Neuronal stem cell (in vitro differentiated cells): ENCODE measurements around the gene FAM118B.

Source experiments
- DNase-seq: peaks from one replicate; pipeline ENCODE4 v3.0.0-alpha.2; 2013; ENCODE audit warnings: low spot score
- H2AFZ ChIP-seq: one replicate; pipeline ENCODE4 v1.6.1; 2013; ENCODE audit warnings: mild to moderate bottlenecking, low read length, inconsistent platforms
- H2AK5ac ChIP-seq: 2 replicates; pipeline ENCODE4 v1.6.1; 2013; ENCODE audit warnings: low read depth, mild to moderate bottlenecking, inconsistent platforms, low read length, moderate library complexity, mixed read lengths
- H2BK120ac ChIP-seq: 2 replicates; pipeline ENCODE4 v1.6.1; 2013; ENCODE audit warnings: low read depth, mild to moderate bottlenecking, inconsistent platforms, low read length, moderate library complexity, mixed read lengths
- H2BK12ac ChIP-seq: one replicate; pipeline ENCODE4 v1.6.1; 2013; ENCODE audit warnings: low read length, inconsistent platforms
- H2BK15ac ChIP-seq: 2 replicates; pipeline ENCODE4 v1.6.1; 2013; ENCODE audit warnings: mild to moderate bottlenecking, low read length, inconsistent platforms, mixed read lengths
- H2BK5ac ChIP-seq: one replicate; pipeline ENCODE4 v1.6.1; 2013; ENCODE audit warnings: inconsistent platforms, mild to moderate bottlenecking, low read length, moderate library complexity
- H3K14ac ChIP-seq: one replicate; pipeline ENCODE4 v1.6.1; 2013; ENCODE audit warnings: low read length, inconsistent platforms
- H3K18ac ChIP-seq: 2 replicates; pipeline ENCODE4 v1.6.1; 2013; ENCODE audit warnings: low read length, inconsistent platforms
- H3K23ac ChIP-seq: 2 replicates; pipeline ENCODE4 v1.6.1; 2013; ENCODE audit warnings: low read depth, mild to moderate bottlenecking, mixed read lengths, low read length, inconsistent platforms; ENCODE audit not compliant: poor library complexity
- H3K27ac ChIP-seq: replicated peaks from 3 replicates; pipeline ENCODE4 v1.5.1; 2013; ENCODE audit warnings: low read length, inconsistent platforms
- H3K27me3 ChIP-seq, 3 experiments: 2 replicates each; pipeline ENCODE4 v1.6.1; 2013; ENCODE audit warnings: low read length in 3 of 3, mild to moderate bottlenecking in 2 of 3, inconsistent platforms in 1 of 3, low read depth in 1 of 3, mixed read lengths in 1 of 3, moderate library complexity in 1 of 3; ENCODE audit not compliant: control insufficient read depth in 3 of 3, insufficient read depth in 3 of 3
- H3K36me3 ChIP-seq, 2 donors: replicated peaks in 1 of 2; 2 replicates each; pipeline ENCODE4 v1.6.1; 2013; ENCODE audit warnings: low read length in 2 of 2; ENCODE audit not compliant: control insufficient read depth in 2 of 2, insufficient read depth in 2 of 2
- H3K4ac ChIP-seq: 2 replicates; pipeline ENCODE4 v1.6.1; 2013; ENCODE audit warnings: inconsistent platforms, mild to moderate bottlenecking, low read length, moderate library complexity
- H3K4me1 ChIP-seq, 2 donors: 1 replicate in 1 of 2; 2 replicates in 1 of 2; pipeline ENCODE4 v1.6.1; 2013; ENCODE audit warnings: low read length in 2 of 2, low read depth in 1 of 2; ENCODE audit not compliant: control insufficient read depth in 2 of 2, insufficient read depth in 1 of 2
- H3K4me2 ChIP-seq: one replicate; pipeline ENCODE4 v1.6.1; 2013; ENCODE audit warnings: mild to moderate bottlenecking, low read length, inconsistent platforms; ENCODE audit not compliant: insufficient read depth, poor library complexity, severe bottlenecking
- H3K4me3 ChIP-seq, 2 donors: 2 replicates each; pipeline ENCODE4 v1.5.1; 2013; ENCODE audit warnings: low read length in 2 of 2, mild to moderate bottlenecking in 2 of 2, inconsistent platforms in 1 of 2, moderate library complexity in 1 of 2
- H3K79me1 ChIP-seq: one replicate; pipeline ENCODE4 v1.6.1; 2013; ENCODE audit warnings: low read depth, mild to moderate bottlenecking, inconsistent platforms, low read length, moderate library complexity
- H3K9ac ChIP-seq: one replicate; pipeline ENCODE4 v1.6.1; 2013; ENCODE audit warnings: mild to moderate bottlenecking, low read depth, low read length, inconsistent platforms; ENCODE audit not compliant: poor library complexity
- H3K9me3 ChIP-seq, 2 donors: replicated peaks in 1 of 2; 2 replicates each; pipeline versions ENCODE3 to v1.6.1; 2013; ENCODE audit warnings: low read length in 2 of 2, mild to moderate bottlenecking in 2 of 2, inconsistent platforms in 1 of 2, low read depth in 1 of 2, mixed read lengths in 1 of 2, moderate library complexity in 1 of 2; ENCODE audit not compliant: control insufficient read depth in 2 of 2, insufficient read depth in 1 of 2
- H4K8ac ChIP-seq: one replicate; pipeline ENCODE4 v1.6.1; 2013; ENCODE audit warnings: low read depth, mild to moderate bottlenecking, inconsistent platforms, low read length, moderate library complexity
- H4K91ac ChIP-seq: one replicate; pipeline ENCODE4 v1.6.1; 2013; ENCODE audit warnings: low read length, low read depth, mild to moderate bottlenecking, inconsistent platforms; ENCODE audit not compliant: poor library complexity
- WGBS, 2 donors: extraction: QIAGEN DNeasy Blood & Tissue Kit; methylation state at CpG; one replicate each; pipeline ENCODE4 v1.1.7; 2013; ENCODE audit warnings: missing lambda C conversion rate in 2 of 2, mixed read lengths in 1 of 2; ENCODE audit not compliant: insufficient read length in 2 of 2, insufficient replicate concordance in 1 of 2; ENCODE audit errors: extremely low coverage in 2 of 2; 5-methylcytosine and 5-hydroxymethylcytosine counted together

FAM118B gene

DNA sequence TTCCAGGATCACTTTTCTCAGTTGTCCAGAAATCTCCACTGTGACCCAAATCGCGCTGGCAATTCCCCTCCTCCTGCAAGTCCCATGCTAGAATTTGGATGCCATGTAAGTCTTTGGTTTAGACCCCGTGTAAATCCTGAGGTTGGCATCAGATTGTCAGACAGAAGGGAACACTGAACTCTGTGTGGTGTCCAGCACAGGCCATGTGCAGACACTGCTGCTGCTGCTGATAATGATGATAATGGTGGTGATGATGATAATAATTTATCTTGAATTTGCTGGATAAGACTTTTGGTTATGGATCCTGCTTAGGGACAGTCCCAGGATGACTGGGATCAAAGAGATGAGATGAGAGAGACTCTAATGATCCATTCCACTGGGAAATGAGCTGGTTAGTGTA, 45.2 kb upstream of the FAM118B start:
- H3K79me1 ChIP-seq: no peaks in the 10 kb centered on the region
- no peak overlapping the region for H3K23ac ChIP-seq
- DNase-seq: no peak
- H2BK120ac ChIP-seq: no peak overlapping the region
- H3K9ac ChIP-seq: no peak overlapping the region
- no peak overlapping the region for H3K4me2 ChIP-seq
- no peak overlapping the region for H3K4ac ChIP-seq
- no peak overlapping the region for H2BK5ac ChIP-seq
- H2AFZ ChIP-seq: no peak overlapping the region
- peaks cover 0 to 84% (median 0%) of the 10 kb centered on the region in 3 experiments for H3K27me3 ChIP-seq
- H3K4me3 ChIP-seq: no peak overlapping the region
- no peak overlapping the region for H3K27ac ChIP-seq
- H3K18ac ChIP-seq: no peak overlapping the region
- no peak overlapping the region for H4K8ac ChIP-seq
- no peak overlapping the region for H3K14ac ChIP-seq
- H3K36me3 ChIP-seq: no peaks in the 10 kb centered on the region
- no peak overlapping the region for H2BK12ac ChIP-seq
- H3K4me1 ChIP-seq: peaks cover 6 to 17% of the 10 kb centered on the region in 2 donors
- no peak overlapping the region for H4K91ac ChIP-seq
- no peaks in the 10 kb centered on the region for H3K9me3 ChIP-seq
- WGBS, 2 donors: no CpG with 5 or more reads among the region's 3 CpGs
- H2BK15ac ChIP-seq: no peak overlapping the region
- no peak overlapping the region for H2AK5ac ChIP-seq

DNA sequence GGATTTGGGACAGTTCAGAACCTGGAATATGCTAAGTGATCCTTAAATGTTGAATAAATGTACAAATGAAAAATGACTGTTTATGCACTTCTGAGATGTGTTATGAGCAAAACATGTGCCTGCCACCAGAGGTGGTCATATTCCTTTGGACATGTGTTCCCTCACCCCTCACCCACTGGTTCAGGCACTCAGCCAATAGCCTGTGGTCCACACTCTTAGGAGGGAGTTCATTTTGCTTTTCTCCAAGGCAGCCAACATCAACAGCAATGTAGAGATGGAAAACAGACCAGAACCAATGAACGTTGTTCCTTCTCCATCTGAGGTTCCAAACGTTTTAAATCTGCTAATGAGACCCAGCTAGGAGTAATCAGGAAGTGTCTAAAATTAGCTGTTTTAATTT, 44.1 kb upstream of the FAM118B start:
- H3K27me3 ChIP-seq: peaks cover 0 to 87% (median 0%) of the 10 kb centered on the region in 3 experiments

GRCh38 chr11:126169291-126169690, 42.3 kb upstream of the FAM118B start:
- no peak overlapping the region for H2BK12ac ChIP-seq
- no peak overlapping the region for H3K23ac ChIP-seq
- no peaks in the 10 kb centered on the region for H3K9me3 ChIP-seq
- no peak overlapping the region for H3K14ac ChIP-seq
- no peak overlapping the region for H3K4me2 ChIP-seq
- H3K27ac ChIP-seq: no peak overlapping the region
- no peak overlapping the region for H2BK5ac ChIP-seq
- H3K27me3 ChIP-seq: peaks cover 0 to 80% (median 0%) of the 10 kb centered on the region in 3 experiments
- no peak overlapping the region for H2BK15ac ChIP-seq
- DNase-seq: no peak
- H4K8ac ChIP-seq: no peak overlapping the region
- no peak overlapping the region for H3K9ac ChIP-seq
- no peak overlapping the region for H2AFZ ChIP-seq
- no peak overlapping the region for H3K4ac ChIP-seq
- H3K36me3 ChIP-seq: no peaks in the 10 kb centered on the region
- WGBS, 2 donors: no CpG with 5 or more reads among the region's 3 CpGs
- H2BK120ac ChIP-seq: no peak overlapping the region
- no peak overlapping the region for H3K18ac ChIP-seq
- H3K79me1 ChIP-seq: no peaks in the 10 kb centered on the region
- H3K4me1 ChIP-seq: peaks cover 0 to 5% of the 10 kb centered on the region in 2 donors
- H3K4me3 ChIP-seq: no peak overlapping the region
- H4K91ac ChIP-seq: no peak overlapping the region
- no peak overlapping the region for H2AK5ac ChIP-seq

More for the DNA sequence above, 44.1 kb upstream of the FAM118B start:
- Histone ChIP-seq H3K4me1 (peaks cover 6 to 15% of the 10 kb centered on the region in 2 donors), H3K14ac (no peak overlapping the region), H2BK12ac (no peak overlapping the region), H4K91ac (no peak overlapping the region), H3K4me2 (no peak overlapping the region), H3K18ac (no peak overlapping the region), H3K36me3 (no peaks in the 10 kb centered on the region), H3K23ac (no peak overlapping the region), H3K4ac (no peak overlapping the region), H3K27ac (no peak overlapping the region), H3K4me3 (no peak overlapping the region), H2AK5ac (no peak overlapping the region), H2BK120ac (no peak overlapping the region), H3K9ac (no peak overlapping the region), H2BK5ac (no peak overlapping the region), H3K9me3 (no peaks in the 10 kb centered on the region), H3K79me1 (no peaks in the 10 kb centered on the region), H2AFZ (no peak overlapping the region), H2BK15ac (no peak overlapping the region), H4K8ac (no peak overlapping the region)
- no peak for DNase-seq
- WGBS, 2 donors: no CpG with 5 or more reads among the region's 2 CpGs

- peaks cover 0 to 67% (median 0%) of the 10 kb centered on the region in 3 experiments for H3K27me3 ChIP-seq
- no peak overlapping the region for H3K4me3 ChIP-seq
- H2BK5ac ChIP-seq: no peak overlapping the region
- peaks cover 0 to 2% of the 10 kb centered on the region in 2 donors for H3K4me1 ChIP-seq
- no CpG with 5 or more reads among the region's 8 CpGs for WGBS, 2 donors
- H4K91ac ChIP-seq: no peak overlapping the region
- H2BK12ac ChIP-seq: no peak overlapping the region
- H3K23ac ChIP-seq: no peak overlapping the region
- H3K4me2 ChIP-seq: no peak overlapping the region
- H3K9me3 ChIP-seq: no peaks in the 10 kb centered on the region
- H2AK5ac ChIP-seq: no peak overlapping the region
- H4K8ac ChIP-seq: no peak overlapping the region
- H3K4ac ChIP-seq: no peak overlapping the region
- H2BK120ac ChIP-seq: no peak overlapping the region
- H3K79me1 ChIP-seq: no peaks in the 10 kb centered on the region
- no peak overlapping the region for H2BK15ac ChIP-seq
- H3K36me3 ChIP-seq: no peaks in the 10 kb centered on the region
- no peak overlapping the region for H3K14ac ChIP-seq
- no peak overlapping the region for H2AFZ ChIP-seq
- no peak overlapping the region for H3K18ac ChIP-seq
- no peak overlapping the region for H3K9ac ChIP-seq
- DNase-seq: no peak
- no peak overlapping the region for H3K27ac ChIP-seq
Observed at GRCh38 chr11:126172596-126173038, 39.0 kb upstream of the FAM118B start.
